BJ (cell line): ENCODE results near the gene KSR1. TPM values are rescaled to one million over a fixed set of nuclear protein-coding genes. Genes with fewer than 3 reads are reported as not detected.

Source experiments
- CTCF ChIA-PET: fragments of 350-600 bp; formaldehyde crosslinking; extraction: SDS; loops from one replicate; lab custom pipeline; 2021; ENCODE audit warnings: antibody characterized with exemption, inconsistent platforms; lab: Yijun Ruan, JAX
- POLR2A ChIA-PET: fragments of 300-600 bp; sonication (Branson Sonifier 250); formaldehyde crosslinking; extraction: SDS; loops from one replicate; lab custom pipeline; 2021; ENCODE audit warnings: antibody characterized with exemption; lab: Charles Lee
- DNase-seq: peaks from one replicate; pipeline ENCODE4 v3.0.0-alpha.2; 2011; ENCODE audit warnings: low read depth
- H3K27me3 ChIP-seq: 2 replicates; pipeline ENCODE4 v1.6.0; 2011; ENCODE audit warnings: low read length; ENCODE audit not compliant: control insufficient read depth, insufficient read depth
- H3K36me3 ChIP-seq: 2 replicates; pipeline ENCODE4 v1.5.1; 2011; ENCODE audit warnings: low read length; ENCODE audit not compliant: control insufficient read depth, insufficient read depth
- H3K4me3 ChIP-seq: 2 replicates; pipeline ENCODE4 v1.5.1; 2011; ENCODE audit warnings: low read depth, mild to moderate bottlenecking, control low read depth, low read length
- polyA plus RNA-seq: library from polyadenylated mRNA; depleted of rRNA; stranded (reverse); fragments of >200 nt; gene quantifications from 2 replicates; pipeline ENCODE4 v1.2.3, GENCODE V29; 2011
- TF ChIP-seq, protein P1 (sequence below): IDR thresholded peaks from 2 replicates; pipeline ENCODE4 v1.5.1; 2011; ENCODE audit warnings: low read depth, mild to moderate bottlenecking, control low read depth, inconsistent platforms, low read length, moderate library complexity; ENCODE audit not compliant: insufficient read depth

KSR1 gene
- polyA plus RNA-seq, 1 experiment, result 6.8 TPM

DNA sequence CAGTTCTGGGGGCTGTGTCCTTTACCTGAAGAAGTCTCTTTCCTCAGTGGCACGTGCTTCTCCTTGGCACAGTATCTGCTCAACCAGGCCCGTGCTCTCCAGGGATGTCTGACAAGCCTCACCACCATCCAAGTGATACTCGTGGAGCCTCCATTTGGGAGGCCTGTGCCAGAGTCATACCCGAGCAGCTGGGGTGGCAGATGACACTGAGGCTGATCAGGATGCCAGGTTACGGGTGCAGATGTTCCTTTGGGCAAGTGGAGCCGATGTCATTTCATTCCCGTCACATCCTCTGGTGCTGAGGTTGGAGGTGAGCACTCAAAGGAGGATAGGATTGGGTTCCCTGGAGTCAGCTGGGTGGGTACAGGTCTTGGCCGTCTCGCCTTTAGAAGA is 87.2 kb downstream of the KSR1 start:
- H3K4me3 ChIP-seq, result no peak overlapping the region
- H3K27me3 ChIP-seq, result no peaks in the 10 kb centered on the region
- POLR2A ChIA-PET, result no interaction called here
- TF ChIP-seq, protein P1, sequence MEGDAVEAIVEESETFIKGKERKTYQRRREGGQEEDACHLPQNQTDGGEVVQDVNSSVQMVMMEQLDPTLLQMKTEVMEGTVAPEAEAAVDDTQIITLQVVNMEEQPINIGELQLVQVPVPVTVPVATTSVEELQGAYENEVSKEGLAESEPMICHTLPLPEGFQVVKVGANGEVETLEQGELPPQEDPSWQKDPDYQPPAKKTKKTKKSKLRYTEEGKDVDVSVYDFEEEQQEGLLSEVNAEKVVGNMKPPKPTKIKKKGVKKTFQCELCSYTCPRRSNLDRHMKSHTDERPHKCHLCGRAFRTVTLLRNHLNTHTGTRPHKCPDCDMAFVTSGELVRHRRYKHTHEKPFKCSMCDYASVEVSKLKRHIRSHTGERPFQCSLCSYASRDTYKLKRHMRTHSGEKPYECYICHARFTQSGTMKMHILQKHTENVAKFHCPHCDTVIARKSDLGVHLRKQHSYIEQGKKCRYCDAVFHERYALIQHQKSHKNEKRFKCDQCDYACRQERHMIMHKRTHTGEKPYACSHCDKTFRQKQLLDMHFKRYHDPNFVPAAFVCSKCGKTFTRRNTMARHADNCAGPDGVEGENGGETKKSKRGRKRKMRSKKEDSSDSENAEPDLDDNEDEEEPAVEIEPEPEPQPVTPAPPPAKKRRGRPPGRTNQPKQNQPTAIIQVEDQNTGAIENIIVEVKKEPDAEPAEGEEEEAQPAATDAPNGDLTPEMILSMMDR, result no peak
- no peak for DNase-seq
- H3K36me3 ChIP-seq, result no peaks in the 10 kb centered on the region
- CTCF ChIA-PET, result no interaction called here

DNA sequence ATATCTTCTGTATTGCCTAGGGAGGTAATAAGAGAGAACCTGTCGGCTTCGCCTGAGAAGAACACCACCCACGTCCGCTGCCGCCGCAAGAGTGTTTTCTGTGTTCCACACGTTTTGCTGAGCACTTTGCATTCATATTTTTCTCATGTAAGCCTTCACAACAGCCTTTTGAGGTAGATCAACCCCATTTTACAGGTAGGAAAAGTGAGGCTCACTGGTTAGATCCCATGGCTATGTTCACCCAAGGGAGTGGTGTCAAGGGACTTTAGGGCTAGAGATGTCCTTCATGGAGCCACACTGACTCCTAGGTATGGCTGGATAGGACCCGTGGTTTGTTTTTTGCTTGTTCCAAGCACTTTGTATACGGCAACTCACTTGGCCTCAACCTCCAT is 87.7 kb downstream of the KSR1 start:
- Histone ChIP-seq H3K4me3 (no peak overlapping the region), H3K36me3 (no peaks in the 10 kb centered on the region), H3K27me3 (no peaks in the 10 kb centered on the region)
- DNase-seq, result no peak
- POLR2A ChIA-PET, result no interaction called here
- TF ChIP-seq, protein P1, result no peak
- CTCF ChIA-PET, result interaction anchor here (0.7 kb wide), 1 partner anchor 16 kb away, joined by 3 read pairs; no protein-coding TSS in a partner anchor

DNA sequence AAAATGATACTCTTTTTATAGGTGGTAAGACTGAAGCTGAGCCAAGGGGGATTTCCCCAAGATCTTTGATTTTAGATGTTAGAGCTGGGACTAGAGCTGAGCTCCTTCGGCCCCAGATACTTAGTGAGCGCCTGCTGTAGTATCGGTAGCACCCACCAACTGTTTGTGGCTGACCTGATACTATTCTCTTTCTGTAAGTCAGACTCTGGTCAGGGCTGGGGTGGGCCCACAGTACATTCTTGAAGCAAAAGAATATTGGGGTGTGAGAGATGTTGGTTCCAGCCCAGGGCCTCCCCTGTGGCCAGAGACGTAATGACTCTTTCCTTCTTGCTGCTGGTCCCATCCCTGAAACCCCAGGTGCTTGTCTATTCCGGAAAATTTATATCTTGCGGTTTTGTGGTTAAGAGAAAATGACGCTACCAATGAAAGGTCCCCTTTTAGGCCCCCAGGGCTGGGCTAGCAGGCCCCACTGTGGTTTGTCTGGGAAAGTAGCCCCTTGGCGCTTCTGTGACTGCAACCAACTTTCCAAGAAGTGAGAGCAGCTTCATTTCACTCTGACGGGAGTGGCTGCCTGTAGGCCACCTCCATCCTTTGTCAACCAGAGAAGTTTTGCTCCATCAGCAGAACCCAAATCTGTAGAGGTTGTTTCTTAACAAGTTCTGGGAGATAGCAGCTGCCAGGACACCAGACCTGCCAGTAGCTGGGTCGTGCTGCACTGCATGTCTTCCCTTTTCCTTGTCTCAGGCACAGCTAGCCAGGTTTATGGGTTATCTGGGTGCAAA is 88.3 kb downstream of the KSR1 start:
- TF ChIP-seq, protein P1, result no peak
- POLR2A ChIA-PET, result no interaction called here
- Histone ChIP-seq H3K27me3 (no peaks in the 10 kb centered on the region; the same call in 1 of the 2 replicates), H3K4me3 (no peak overlapping the region), H3K36me3 (no peaks in the 10 kb centered on the region)
- no peak for DNase-seq
- CTCF ChIA-PET, result interaction anchor here (0.7 to 1.8 kb wide), 4 partner anchors 9 to 87 kb away, joined by 3 to 5 read pairs (median 4); no protein-coding TSS in a partner anchor

DNA sequence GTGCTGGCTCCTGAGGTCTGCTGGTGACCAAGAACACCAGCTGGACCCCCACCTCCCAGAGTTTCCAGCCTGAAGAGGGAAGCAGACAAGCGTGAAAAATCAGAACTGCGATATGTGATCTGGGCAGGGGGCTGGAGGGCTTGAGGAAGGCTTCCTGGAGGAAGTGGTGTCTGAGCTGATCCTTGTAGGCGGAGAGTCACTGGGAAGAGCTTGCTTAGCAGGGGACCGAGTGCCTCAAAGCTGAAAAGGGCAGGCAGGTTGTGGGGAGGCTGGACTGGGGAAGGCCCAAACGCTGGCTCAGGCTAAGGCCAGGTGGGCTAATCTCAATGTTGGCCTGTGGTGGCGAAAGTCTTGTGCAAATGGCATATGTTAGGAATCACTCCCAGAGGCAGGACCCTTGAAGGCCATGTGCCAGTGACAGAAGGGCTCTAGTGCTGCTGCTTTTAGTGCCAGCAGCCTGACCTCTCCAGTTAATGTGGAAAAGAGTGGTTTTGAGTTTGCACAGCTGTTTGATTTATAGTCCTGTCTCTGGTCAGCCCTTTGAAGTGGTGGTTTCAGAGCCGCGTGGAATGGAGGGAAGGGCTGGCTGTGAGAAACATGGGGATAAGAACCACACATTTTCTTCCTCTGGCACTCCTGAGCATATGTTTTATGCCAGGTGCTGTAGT is 89.4 kb downstream of the KSR1 start:
- TF ChIP-seq, protein P1, result no peak
- no peaks in the 10 kb centered on the region for H3K36me3 ChIP-seq
- no peak for DNase-seq
- POLR2A ChIA-PET, result no interaction called here
- no peaks in the 10 kb centered on the region; the same call in 1 of the 2 replicates for H3K27me3 ChIP-seq
- CTCF ChIA-PET, result interaction anchor here (0.8 to 1.8 kb wide), 8 partner anchors 8 to 88 kb away, joined by 3 to 5 read pairs (median 4); no protein-coding TSS in a partner anchor
- no peak overlapping the region for H3K4me3 ChIP-seq
